Panc1 (cell line): Measurements from ENCODE around the gene MYCN. TPM values are rescaled to one million over a fixed set of nuclear protein-coding genes. Genes with fewer than 3 reads are reported as not detected.

Experiments used
- ATAC-seq: fragments of 200-7000 bp; cut with Tn5 transposase; 2 replicates; pipeline ENCODE4 v1.9.1; 2020; ENCODE audit warnings: mild to moderate bottlenecking, moderate library complexity
- BruUV-seq: library from RNA; stranded (reverse); fragments of 400-500 nt; replicated peaks from 2 replicates; lab custom pipeline; 2021; lab: Mats Ljungman, UMichigan
- CTCF ChIA-PET: fragments of 300-600 bp; sonication (Branson Sonifier 250); formaldehyde crosslinking; loops from one replicate; lab custom pipeline; 2022; ENCODE audit warnings: antibody characterized with exemption; lab: Charles Lee
- POLR2A ChIA-PET: fragments of 300-600 bp; sonication (Branson Sonifier 250); formaldehyde crosslinking; loops from one replicate; lab custom pipeline; 2022; ENCODE audit warnings: antibody characterized with exemption; lab: Charles Lee
- DNase-seq: peaks from one replicate; pipeline ENCODE4 v3.0.0-alpha.2; 2010; ENCODE audit warnings: low read depth, low spot score
- H3K27ac ChIP-seq: 2 replicates; pipeline ENCODE4 v1.5.1; 2011; ENCODE audit warnings: mild to moderate bottlenecking, low read length, inconsistent platforms
- H3K27me3 ChIP-seq: fragments of 200-500 bp; sonication (Bioruptor generic); 2 replicates; pipeline ENCODE4 v1.6.0; 2014; ENCODE audit warnings: low read length, inconsistent platforms; ENCODE audit not compliant: control insufficient read depth, insufficient read depth
- H3K36me3 ChIP-seq: fragments of 200-500 bp; sonication (Bioruptor generic); 2 replicates; pipeline ENCODE4 v1.5.1; 2014; ENCODE audit warnings: inconsistent platforms, mild to moderate bottlenecking, low read length, moderate library complexity; ENCODE audit not compliant: control insufficient read depth, insufficient read depth
- H3K4me1 ChIP-seq: 2 replicates; pipeline ENCODE4 v1.5.1; 2011; ENCODE audit warnings: inconsistent platforms, mild to moderate bottlenecking, low read length, moderate library complexity; ENCODE audit not compliant: control insufficient read depth, insufficient read depth
- H3K4me3 ChIP-seq, 2 experiments: 2 replicates each; pipeline ENCODE4 v1.5.1; 2011 to 2012; ENCODE audit warnings: low read depth in 2 of 2, low read length in 2 of 2, mild to moderate bottlenecking in 2 of 2, inconsistent platforms in 1 of 2, moderate library complexity in 1 of 2
- H3K9me3 ChIP-seq: fragments of 200-500 bp; sonication (Bioruptor generic); 2 replicates; pipeline ENCODE4 v1.5.1; 2014; ENCODE audit warnings: low read depth, mild to moderate bottlenecking, inconsistent platforms, low read length, moderate library complexity; ENCODE audit not compliant: control insufficient read depth, insufficient read depth
- POLR2AphosphoS5 ChIP-seq: IDR thresholded peaks from 2 replicates; pipeline ENCODE4 v1.6.1; 2012; ENCODE audit warnings: mild to moderate bottlenecking, low read depth, low read length, moderate library complexity
- SIN3A ChIP-seq: IDR thresholded peaks from 2 replicates; pipeline ENCODE4 v1.6.1; 2012; ENCODE audit warnings: low read depth, mild to moderate bottlenecking, low read length, moderate library complexity, borderline replicate concordance; ENCODE audit not compliant: insufficient read depth
- TCF7L2 ChIP-seq: IDR thresholded peaks from 2 replicates; pipeline ENCODE4 v1.6.1; 2011; ENCODE audit warnings: mild to moderate bottlenecking, low read depth, low read length, inconsistent platforms
- in situ Hi-C: cut with HindIII; loops from 2 replicates; pipeline ENCODE4 v1.10.0; 2016; ENCODE audit warnings: low sequenced_read_pairs, low pct_unique_long_range_greater_than_20kb
- intact Hi-C: fragments of 100-400 bp; cut with micrococcal nuclease; formaldehyde crosslinking; loops from one replicate; pipeline ENCODE4 v1.10.0; 2022; ENCODE audit not compliant: unreplicated experiment
- total RNA-seq: library from RNA; stranded (reverse); gene quantifications from one replicate; pipeline ENCODE4 v1.2.1, GENCODE V29; 2021; ENCODE audit not compliant: unreplicated experiment
- TF ChIP-seq, protein P1 (sequence below): fragments of 450-650 bp; IDR thresholded peaks from 2 replicates; pipeline ENCODE4 v1.5.1; 2017; ENCODE audit warnings: mild to moderate bottlenecking
- TF ChIP-seq, protein P2 (sequence below), 2 experiments: IDR thresholded peaks; 2 replicates each; pipeline ENCODE4 v1.6.1; 2011 to 2012; ENCODE audit warnings: low read depth in 2 of 2, control low read depth in 1 of 2, low read length in 1 of 2, mild to moderate bottlenecking in 1 of 2, moderate library complexity in 1 of 2; ENCODE audit not compliant: insufficient read depth in 1 of 2

The MYCN gene
- total RNA-seq, 1 experiment from 2014 or later: not detected

DNA sequence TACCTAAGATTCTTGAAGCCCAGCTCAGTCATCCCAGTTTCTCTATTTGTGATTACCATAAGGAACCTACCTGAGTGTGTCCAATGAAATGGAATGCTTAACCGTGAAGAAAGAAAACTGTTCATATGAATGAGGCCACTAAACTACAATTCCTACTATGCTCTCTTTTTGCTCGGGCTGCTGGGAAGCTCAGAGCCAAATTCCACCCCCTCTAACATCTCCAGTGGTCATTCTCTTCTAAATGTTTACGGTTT is 8.3 kb downstream of the MYCN start:
- Histone ChIP-seq H3K9me3 (no peaks in the 10 kb centered on the region), H3K4me1 (no peaks in the 10 kb centered on the region), H3K27ac (no peak overlapping the region), H3K27me3 (peaks cover 6% of the 10 kb centered on the region; the same call in 1 of the 2 replicates), H3K4me3 (no peak overlapping the region), H3K36me3 (no peaks in the 10 kb centered on the region)
- POLR2A ChIA-PET: no interaction called here
- TF ChIP-seq, protein P1, sequence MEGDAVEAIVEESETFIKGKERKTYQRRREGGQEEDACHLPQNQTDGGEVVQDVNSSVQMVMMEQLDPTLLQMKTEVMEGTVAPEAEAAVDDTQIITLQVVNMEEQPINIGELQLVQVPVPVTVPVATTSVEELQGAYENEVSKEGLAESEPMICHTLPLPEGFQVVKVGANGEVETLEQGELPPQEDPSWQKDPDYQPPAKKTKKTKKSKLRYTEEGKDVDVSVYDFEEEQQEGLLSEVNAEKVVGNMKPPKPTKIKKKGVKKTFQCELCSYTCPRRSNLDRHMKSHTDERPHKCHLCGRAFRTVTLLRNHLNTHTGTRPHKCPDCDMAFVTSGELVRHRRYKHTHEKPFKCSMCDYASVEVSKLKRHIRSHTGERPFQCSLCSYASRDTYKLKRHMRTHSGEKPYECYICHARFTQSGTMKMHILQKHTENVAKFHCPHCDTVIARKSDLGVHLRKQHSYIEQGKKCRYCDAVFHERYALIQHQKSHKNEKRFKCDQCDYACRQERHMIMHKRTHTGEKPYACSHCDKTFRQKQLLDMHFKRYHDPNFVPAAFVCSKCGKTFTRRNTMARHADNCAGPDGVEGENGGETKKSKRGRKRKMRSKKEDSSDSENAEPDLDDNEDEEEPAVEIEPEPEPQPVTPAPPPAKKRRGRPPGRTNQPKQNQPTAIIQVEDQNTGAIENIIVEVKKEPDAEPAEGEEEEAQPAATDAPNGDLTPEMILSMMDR: no peak
- no peak for TF ChIP-seq POLR2AphosphoS5
- TF ChIP-seq TCF7L2: no peak
- TF ChIP-seq SIN3A: no peak
- TF ChIP-seq, protein P2, sequence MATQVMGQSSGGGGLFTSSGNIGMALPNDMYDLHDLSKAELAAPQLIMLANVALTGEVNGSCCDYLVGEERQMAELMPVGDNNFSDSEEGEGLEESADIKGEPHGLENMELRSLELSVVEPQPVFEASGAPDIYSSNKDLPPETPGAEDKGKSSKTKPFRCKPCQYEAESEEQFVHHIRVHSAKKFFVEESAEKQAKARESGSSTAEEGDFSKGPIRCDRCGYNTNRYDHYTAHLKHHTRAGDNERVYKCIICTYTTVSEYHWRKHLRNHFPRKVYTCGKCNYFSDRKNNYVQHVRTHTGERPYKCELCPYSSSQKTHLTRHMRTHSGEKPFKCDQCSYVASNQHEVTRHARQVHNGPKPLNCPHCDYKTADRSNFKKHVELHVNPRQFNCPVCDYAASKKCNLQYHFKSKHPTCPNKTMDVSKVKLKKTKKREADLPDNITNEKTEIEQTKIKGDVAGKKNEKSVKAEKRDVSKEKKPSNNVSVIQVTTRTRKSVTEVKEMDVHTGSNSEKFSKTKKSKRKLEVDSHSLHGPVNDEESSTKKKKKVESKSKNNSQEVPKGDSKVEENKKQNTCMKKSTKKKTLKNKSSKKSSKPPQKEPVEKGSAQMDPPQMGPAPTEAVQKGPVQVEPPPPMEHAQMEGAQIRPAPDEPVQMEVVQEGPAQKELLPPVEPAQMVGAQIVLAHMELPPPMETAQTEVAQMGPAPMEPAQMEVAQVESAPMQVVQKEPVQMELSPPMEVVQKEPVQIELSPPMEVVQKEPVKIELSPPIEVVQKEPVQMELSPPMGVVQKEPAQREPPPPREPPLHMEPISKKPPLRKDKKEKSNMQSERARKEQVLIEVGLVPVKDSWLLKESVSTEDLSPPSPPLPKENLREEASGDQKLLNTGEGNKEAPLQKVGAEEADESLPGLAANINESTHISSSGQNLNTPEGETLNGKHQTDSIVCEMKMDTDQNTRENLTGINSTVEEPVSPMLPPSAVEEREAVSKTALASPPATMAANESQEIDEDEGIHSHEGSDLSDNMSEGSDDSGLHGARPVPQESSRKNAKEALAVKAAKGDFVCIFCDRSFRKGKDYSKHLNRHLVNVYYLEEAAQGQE (IDR thresholded peaks at IDR 0.05; ENCODE audit: insufficient read depth in 1 of 2, low read depth in 2 of 2, low read length in 1 of 2): no peak
- in situ Hi-C loops: no loop called here
- ATAC-seq: no peak
- intact Hi-C loops: loop anchor here (10.0 kb wide), 1 partner anchor 316 kb away; no protein-coding TSS in a partner anchor
- CTCF ChIA-PET: no interaction called here
- BruUV-seq: no TSS peak
- DNase-seq: no peak

DNA sequence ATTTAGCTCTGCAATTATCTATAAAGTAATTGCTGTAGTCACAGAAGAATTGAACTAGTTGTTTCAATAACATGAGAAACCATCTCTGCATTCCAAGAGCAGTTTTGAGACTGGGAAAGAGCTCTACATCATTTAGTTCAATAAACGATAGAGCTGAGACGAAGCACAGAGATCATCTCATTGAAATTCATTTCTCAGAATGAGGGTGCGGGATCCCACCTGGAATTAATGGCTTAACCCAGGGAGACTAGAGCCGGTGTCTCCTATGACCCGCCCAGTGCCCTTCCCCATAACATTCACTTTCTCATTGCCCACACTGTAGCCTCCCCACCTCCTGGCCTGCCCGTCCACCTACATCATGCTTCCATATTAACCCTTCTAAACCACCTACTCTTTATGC is 8.8 kb downstream of the MYCN start:
- BruUV-seq: no TSS peak
- ATAC-seq (no peak), DNase-seq (no peak)
- TF ChIP-seq, protein P2 (IDR thresholded peaks at IDR 0.05; ENCODE audit: insufficient read depth in 1 of 2, low read depth in 2 of 2, low read length in 1 of 2): no peak
- Histone ChIP-seq H3K9me3 (no peaks in the 10 kb centered on the region), H3K27ac (no peak overlapping the region), H3K27me3 (peaks cover 3% of the 10 kb centered on the region; the same call in 1 of the 2 replicates), H3K4me3 (no peak overlapping the region), H3K36me3 (no peaks in the 10 kb centered on the region), H3K4me1 (no peaks in the 10 kb centered on the region)
- intact Hi-C loops: loop anchor here (10.0 kb wide), 1 partner anchor 316 kb away; no protein-coding TSS in a partner anchor
- ChIA-PET POLR2A (no interaction called here), CTCF (no interaction called here)
- in situ Hi-C loops: no loop called here
